NCI-H1694 treated with DMSO at 0.1 percent for 48 hours (cell line): ENCODE measurements around the gene SHF.
A peak's percentile ranks its signal among the peaks of the same experiment; 100 is the strongest.

ENCODE experiments used
- DNase-seq: peaks from one replicate; lab custom pipeline; 2025; lab: John Stamatoyannopoulos, UW

Gene SHF

GRCh38 chr15:45169608-45170480, 17.9 kb downstream of the SHF start:
- no peak for DNase-seq

- no peak for DNase-seq
These were observed 18.8 kb downstream of the SHF start for GRCh38 chr15:45168751-45169551.

- DNase-seq: no peak
These were observed 19.5 kb downstream of the SHF start for GRCh38 chr15:45168286-45168685.

DNA sequence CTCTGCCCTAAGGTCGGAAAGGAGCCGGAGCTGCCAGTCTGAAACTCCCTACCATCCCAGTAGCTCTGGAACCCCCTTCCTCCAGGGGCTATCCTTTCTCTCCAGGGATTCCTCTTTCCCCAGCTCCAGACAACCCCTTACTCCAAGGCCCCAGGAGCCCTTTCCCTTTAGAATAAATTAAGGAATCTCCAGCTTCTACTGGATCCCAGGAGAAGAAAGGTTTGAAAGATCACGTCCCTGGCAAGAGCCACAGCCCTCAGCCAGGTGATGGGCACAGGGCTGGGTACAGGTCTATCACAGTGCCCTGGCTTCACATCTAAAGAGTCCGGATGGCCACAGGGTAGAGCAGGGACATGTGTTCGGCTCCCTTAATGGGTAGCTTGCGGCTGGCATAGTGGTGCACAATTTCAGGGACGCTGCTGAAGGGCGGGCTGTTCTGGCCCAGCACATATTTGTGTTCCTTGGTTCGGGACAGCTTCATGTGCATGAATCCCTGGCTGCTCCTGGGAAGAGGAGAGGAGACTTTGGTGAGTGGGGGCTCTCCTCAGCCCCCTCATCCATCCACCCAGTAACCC, 20.0 kb downstream of the SHF start:
- no peak for DNase-seq

DNA sequence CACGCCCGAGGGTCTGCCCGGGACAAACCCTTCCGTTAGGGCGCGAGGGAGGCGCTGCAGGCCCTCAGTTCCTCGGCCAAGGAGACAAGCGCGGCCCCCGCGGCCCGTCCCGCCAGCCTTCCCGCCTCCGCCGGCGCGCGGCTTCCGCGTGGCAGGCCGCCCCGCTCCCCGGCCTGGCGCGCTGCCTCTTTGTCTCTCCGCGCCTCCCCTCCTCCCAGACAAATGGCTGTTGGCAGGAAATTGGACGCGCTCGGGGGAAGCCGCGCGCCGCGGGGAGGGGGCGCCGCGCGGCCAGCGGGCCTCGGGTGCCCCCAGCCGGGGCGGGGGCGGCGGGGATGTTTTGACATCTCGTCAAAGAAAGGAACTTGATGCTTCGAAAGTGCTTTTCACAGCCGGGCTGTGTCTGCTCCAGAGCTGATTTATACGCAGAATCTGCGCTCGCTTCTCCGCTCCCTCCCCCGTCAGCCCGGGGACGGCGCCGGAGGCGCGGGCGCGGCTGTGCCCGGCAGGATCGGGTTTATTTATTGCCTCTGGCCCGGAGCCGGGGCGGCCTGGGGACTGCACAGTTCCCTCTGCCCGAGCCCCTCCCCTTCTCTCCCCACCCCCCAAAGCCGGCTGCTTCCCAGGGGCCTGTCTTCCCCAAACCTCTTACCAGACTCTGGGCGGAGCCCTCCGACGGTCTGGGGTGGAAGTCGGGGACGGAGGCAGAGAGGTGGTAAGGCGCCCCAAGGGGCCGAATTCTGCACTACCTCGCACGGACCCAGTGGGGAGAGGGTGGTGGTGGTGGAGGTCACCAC, 20.7 kb downstream of the SHF start:
- peak; percentile 58 for DNase-seq

DNA sequence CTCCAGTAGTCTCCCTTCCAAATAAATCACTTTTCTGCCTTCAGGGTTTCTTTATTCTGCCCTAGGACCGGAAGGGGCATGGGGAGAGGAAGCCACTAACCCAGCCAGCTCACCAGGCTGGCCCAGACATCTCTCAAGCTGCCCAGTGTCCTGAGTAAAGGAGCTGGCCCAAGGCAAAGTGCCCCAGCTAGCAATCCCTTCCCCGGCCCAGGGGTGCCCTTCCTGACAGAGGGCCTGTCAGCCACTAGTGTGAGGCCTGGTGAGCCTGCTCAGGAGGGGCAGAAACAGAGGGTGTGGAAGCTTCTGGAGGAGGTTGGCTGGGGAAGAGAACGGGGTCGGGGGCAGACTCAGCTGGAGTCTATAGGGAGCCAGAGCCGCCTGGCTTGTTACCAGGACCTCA, 22.2 kb downstream of the SHF start:
- no peak for DNase-seq

- DNase-seq: no peak
These were observed 22.9 kb downstream of the SHF start for GRCh38 chr15:45164914-45165313.

DNA sequence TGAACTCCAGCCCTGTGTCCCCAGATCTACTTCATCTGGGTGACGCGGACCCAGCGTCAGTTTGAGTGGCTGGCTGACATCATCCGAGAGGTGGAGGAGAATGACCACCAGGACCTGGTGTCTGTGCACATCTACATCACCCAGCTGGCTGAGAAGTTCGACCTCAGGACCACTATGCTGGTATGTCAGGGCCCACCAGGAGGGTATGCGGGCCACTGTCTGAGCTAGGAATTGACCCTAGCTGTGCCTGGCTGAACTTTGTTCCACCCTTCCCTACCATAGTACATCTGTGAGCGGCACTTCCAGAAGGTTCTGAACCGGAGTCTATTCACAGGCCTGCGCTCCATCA, 24.3 kb downstream of the SHF start:
- DNase-seq: no peak

- DNase-seq: peak; percentile 72
These were observed 24.8 kb downstream of the SHF start for GRCh38 chr15:45162771-45163507.

- no peak for DNase-seq
These were observed 26.1 kb downstream of the SHF start for GRCh38 chr15:45161666-45162065.

GRCh38 chr15:45157974-45158373, 29.8 kb downstream of the SHF start:
- DNase-seq: no peak

GRCh38 chr15:45156744-45157455, 30.9 kb downstream of the SHF start:
- no peak for DNase-seq

- no peak for DNase-seq
These were observed 32.0 kb downstream of the SHF start for GRCh38 chr15:45155739-45156138.

GRCh38 chr15:45151998-45152828, 35.6 kb downstream of the SHF start:
- no peak for DNase-seq

DNA sequence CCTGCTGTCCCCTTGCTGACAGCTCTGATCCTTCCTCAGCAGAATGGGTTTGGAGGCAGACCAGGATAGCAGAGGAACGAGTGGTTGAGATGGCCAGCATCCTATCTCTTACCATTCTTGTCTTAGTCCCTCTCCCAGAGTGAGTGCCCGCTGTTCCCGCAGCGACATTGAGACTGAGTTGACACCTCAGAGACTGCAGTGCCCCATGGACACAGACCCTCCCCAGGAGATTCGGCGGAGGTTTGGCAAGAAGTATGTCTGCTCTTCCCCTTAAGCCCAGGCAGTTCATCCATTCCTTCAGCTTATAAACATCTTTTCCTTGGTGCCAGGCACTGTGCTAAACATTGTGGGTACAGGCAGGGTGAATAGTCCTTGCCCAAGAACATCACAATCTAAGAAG, 36.8 kb downstream of the SHF start:
- DNase-seq: no peak

GRCh38 chr15:45150481-45150880, 37.3 kb downstream of the SHF start:
- no peak for DNase-seq

DNA sequence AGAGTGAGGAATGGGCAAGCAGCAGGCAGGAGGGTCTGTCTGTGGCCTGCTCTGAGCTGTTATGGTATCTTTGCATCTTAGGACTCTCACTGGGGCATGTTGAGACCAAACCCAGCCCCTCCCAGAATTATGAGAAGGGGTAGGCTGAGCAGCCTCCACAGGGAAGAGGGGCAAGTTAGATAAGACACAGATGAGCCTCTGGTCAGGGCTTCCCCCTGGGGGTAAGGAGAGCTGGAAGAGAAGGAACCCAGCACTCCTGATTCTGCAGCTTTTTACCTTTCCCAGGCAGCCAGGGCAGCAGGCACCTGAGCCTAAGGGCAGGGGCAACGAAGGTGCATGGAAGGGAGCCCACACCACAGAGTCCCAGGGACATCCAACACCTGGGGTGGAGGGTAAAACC, 38.7 kb downstream of the SHF start:
- DNase-seq: no peak

DNA sequence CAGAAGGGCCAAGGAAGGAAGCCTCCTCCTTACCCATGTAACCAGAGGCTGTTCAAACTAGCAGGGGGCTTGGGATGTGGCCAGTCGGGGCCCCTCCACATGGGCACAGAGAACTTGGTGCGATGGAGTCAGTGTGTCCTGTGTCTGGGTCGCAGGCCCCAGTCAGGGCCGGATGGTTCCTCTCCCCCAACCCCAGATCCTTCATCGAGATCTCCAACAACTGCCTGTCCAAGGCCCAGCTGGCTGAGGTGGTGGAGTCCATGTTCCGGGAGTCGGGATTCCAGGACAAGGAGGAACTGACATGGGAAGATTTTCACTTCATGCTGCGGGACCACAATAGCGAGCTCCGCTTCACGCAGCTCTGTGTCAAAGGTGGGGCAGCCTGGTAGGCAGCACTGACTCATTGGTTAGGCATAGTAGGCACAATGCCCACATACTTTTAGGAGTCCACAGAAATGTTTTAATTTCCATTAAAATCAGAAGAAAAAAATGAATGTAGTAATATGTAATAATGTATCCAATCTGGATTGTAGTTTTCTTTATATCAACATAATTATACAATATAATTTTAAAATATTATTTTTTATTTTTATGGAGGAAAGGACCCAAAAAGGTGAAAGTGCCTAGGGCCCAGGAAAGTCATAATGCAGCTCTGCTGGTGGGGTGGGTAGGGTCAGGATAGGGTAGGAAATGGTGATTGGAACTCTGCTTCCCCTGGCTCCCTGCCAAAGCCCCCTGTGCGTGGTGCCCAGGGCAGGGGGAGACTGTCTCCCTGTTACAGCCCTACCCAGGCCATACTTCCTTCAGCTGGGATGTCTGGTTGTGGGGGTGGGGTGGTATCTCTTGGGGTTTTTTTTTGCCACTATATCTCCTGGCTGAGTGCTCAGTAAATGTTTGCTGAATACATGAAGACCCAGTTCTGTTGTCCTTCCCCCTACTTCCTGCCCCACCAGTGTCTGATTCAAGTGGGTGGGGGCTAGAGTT, 39.4 kb downstream of the SHF start:
- DNase-seq: no peak

GRCh38 chr15:45147606-45148005, 40.2 kb downstream of the SHF start:
- no peak for DNase-seq
